ENCODE measurements around the gene MTRFR. TPM values are rescaled to one million over a fixed set of nuclear protein-coding genes. Genes with fewer than 3 reads are reported as not detected.

Gene MTRFR
- total RNA-seq, 1 donor from 2014 or later, result 16.6 TPM

GRCh38 chr12:123261196-123261595, 28.0 kb downstream of the MTRFR start:
- H3K9me3 Mint-ChIP-seq, result no peaks in the 10 kb centered on the region
- DNase-seq (ENCODE audit: low spot score in 2 of 2, unreplicated experiment in 2 of 2), result no peak
- H3K27ac Mint-ChIP-seq, result no peak overlapping the region
- H3K27me3 Mint-ChIP-seq (ENCODE audit: low read depth), result no peaks in the 10 kb centered on the region
- peaks cover 40% of the 10 kb centered on the region for H3K36me3 Mint-ChIP-seq
- H3K4me1 Mint-ChIP-seq, result no peaks in the 10 kb centered on the region
- no peak for TF ChIP-seq CTCF (IDR thresholded peaks at IDR 0.05; ENCODE audit: unreplicated experiment)
- H3K4me3 Mint-ChIP-seq, result no peak overlapping the region

- no peak for DNase-seq (ENCODE audit: low spot score in 2 of 2, unreplicated experiment in 2 of 2)
- Mint-ChIP-seq H3K9me3 (no peaks in the 10 kb centered on the region), H3K27ac (no peak overlapping the region), H3K4me3 (no peak overlapping the region), H3K27me3 (ENCODE audit: low read depth) (no peaks in the 10 kb centered on the region), H3K4me1 (peaks cover 5% of the 10 kb centered on the region), H3K36me3 (peaks cover 40% of the 10 kb centered on the region)
- no peak for TF ChIP-seq CTCF (IDR thresholded peaks at IDR 0.05; ENCODE audit: unreplicated experiment)
Measured at GRCh38 chr12:123263196-123263817, 30.1 kb downstream of the MTRFR start.

- no peak overlapping the region for H3K4me3 Mint-ChIP-seq
- no peaks in the 10 kb centered on the region for H3K27me3 Mint-ChIP-seq (ENCODE audit: low read depth)
- no peak for TF ChIP-seq CTCF (IDR thresholded peaks at IDR 0.05; ENCODE audit: unreplicated experiment)
- H3K27ac Mint-ChIP-seq, result no peak overlapping the region
- no peak for DNase-seq (ENCODE audit: low spot score in 2 of 2, unreplicated experiment in 2 of 2)
- H3K4me1 Mint-ChIP-seq, result peaks cover 14% of the 10 kb centered on the region
- no peaks in the 10 kb centered on the region for H3K9me3 Mint-ChIP-seq
- H3K36me3 Mint-ChIP-seq, result peaks cover 40% of the 10 kb centered on the region
Measured at GRCh38 chr12:123264642-123265041, 31.4 kb downstream of the MTRFR start.

GRCh38 chr12:123265851-123266678, 32.8 kb downstream of the MTRFR start:
- H3K36me3 Mint-ChIP-seq, result peaks cover 25% of the 10 kb centered on the region

GRCh38 chr12:123266679-123267277, 33.5 kb downstream of the MTRFR start:
- no peak for TF ChIP-seq CTCF (IDR thresholded peaks at IDR 0.05; ENCODE audit: unreplicated experiment)
- no peaks in the 10 kb centered on the region for H3K27me3 Mint-ChIP-seq (ENCODE audit: low read depth)
- no peak for DNase-seq (ENCODE audit: low spot score in 2 of 2, unreplicated experiment in 2 of 2)
- peaks cover 14% of the 10 kb centered on the region for H3K4me1 Mint-ChIP-seq
- H3K27ac Mint-ChIP-seq, result peak overlapping the region; percentile 90
- peaks cover 21% of the 10 kb centered on the region for H3K36me3 Mint-ChIP-seq
- no peaks in the 10 kb centered on the region for H3K9me3 Mint-ChIP-seq
- H3K4me3 Mint-ChIP-seq, result no peak overlapping the region

More at GRCh38 chr12:123265851-123266678, 32.8 kb downstream of the MTRFR start:
- Mint-ChIP-seq H3K9me3 (no peaks in the 10 kb centered on the region), H3K4me1 (peaks cover 14% of the 10 kb centered on the region), H3K27ac (no peak overlapping the region), H3K4me3 (no peak overlapping the region), H3K27me3 (ENCODE audit: low read depth) (no peaks in the 10 kb centered on the region)
- no peak for TF ChIP-seq CTCF (IDR thresholded peaks at IDR 0.05; ENCODE audit: unreplicated experiment)
- no peak for DNase-seq (ENCODE audit: low spot score in 2 of 2, unreplicated experiment in 2 of 2)
